ENCODE measurements around the gene ARMC9.

- TF ChIP-seq CTCF (IDR thresholded peaks at IDR 0.05) (no peak), EP300 (IDR thresholded peaks at IDR 0.05) (no peak)
Measured at GRCh38 chr2:231335591-231335990, 137.2 kb downstream of the ARMC9 start.

Measured in suprapubic skin (tissue), 3 donors.